Chondrocyte (in vitro differentiated cells): ENCODE data around the gene PER3. TPM values are rescaled to one million over a fixed set of nuclear protein-coding genes. Genes with fewer than 3 reads are reported as not detected.

Experiments used
- DNase-seq: peaks from one replicate; pipeline ENCODE4 v3.0.0; 2021; ENCODE audit warnings: mixed read lengths, low spot score
- H3K27ac Mint-ChIP-seq: one replicate; pipeline ENCODE4 v1.8.0; 2021; ENCODE audit warnings: mild to moderate bottlenecking, moderate library complexity, mixed read lengths; ENCODE audit not compliant: unreplicated experiment
- H3K27me3 Mint-ChIP-seq: 2 replicates; pipeline ENCODE4 v1.8.0; 2021; ENCODE audit warnings: low read depth, mixed read lengths
- H3K36me3 Mint-ChIP-seq: 2 replicates; pipeline ENCODE4 v1.8.0; 2021; ENCODE audit warnings: low read depth, mixed read lengths
- H3K4me1 Mint-ChIP-seq: 2 replicates; pipeline ENCODE4 v1.8.0; 2021; ENCODE audit warnings: low read depth, mild to moderate bottlenecking, mixed read lengths
- H3K4me3 Mint-ChIP-seq: one replicate; pipeline ENCODE4 v1.8.0; 2021; ENCODE audit warnings: mild to moderate bottlenecking, moderate library complexity, mixed read lengths; ENCODE audit not compliant: unreplicated experiment
- H3K9me3 Mint-ChIP-seq: 2 replicates; pipeline ENCODE4 v1.8.0; 2021; ENCODE audit warnings: low read depth, mixed read lengths
- total RNA-seq: library from RNA; stranded (reverse); gene quantifications from 3 replicates; pipeline ENCODE4 v1.2.1, GENCODE V29; 2021
- TF ChIP-seq, protein P1 (sequence below): fragments of 200-600 bp; sonication (generic); IDR thresholded peaks from 2 replicates; pipeline ENCODE4 v1.5.0; 2021; ENCODE audit warnings: antibody characterized with exemption, mild to moderate bottlenecking, moderate library complexity

The PER3 gene
- total RNA-seq, 1 donor from 2014 or later, result 4.2 TPM

DNA sequence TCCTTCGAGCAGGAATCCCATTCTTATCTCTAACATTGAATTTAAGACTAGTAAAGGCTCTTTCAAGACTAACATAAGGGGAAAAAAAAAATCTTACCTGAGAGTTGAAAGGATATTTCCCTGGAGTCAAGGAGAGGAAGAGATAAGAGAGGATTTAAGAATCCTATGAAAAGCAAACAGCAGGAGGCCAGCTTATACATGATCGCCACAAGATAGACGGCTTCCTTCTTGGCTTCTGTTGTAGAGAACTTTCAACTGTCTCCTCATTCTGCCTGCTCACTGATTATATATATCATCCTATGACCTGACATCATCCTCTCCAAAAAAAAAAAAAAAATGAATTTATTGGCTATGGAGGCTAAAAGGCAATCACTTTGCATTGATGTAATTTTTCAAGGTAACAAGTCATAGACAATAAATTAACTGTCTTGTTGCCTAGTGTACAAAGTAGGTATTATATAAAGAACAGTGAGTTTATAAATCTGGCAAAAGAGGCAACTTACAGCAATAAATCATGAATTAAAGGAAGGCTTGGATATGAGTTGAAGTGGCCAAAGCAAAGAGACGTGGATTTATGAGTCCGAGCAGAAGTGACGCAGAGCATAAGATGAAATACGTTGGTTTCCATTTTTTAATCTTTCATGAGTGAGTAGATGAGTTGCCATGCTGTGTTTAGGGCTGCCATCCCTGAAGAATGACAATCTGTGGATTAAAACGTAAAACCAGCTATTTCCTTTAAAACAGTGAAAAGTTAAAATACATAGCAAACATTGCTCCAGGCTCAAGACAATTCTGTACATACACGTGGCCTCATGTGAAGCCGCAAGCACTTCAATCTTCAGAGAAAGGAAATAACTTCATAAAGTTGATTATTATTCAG is 69.0 kb downstream of the PER3 start, which contains the start of gene UTS2:
Gene UTS2 (minus strand): TSS at position 262 of the 880 bp plus-strand sequence. CDS start 62 bp downstream, at position 200.
- TF ChIP-seq, protein P1, sequence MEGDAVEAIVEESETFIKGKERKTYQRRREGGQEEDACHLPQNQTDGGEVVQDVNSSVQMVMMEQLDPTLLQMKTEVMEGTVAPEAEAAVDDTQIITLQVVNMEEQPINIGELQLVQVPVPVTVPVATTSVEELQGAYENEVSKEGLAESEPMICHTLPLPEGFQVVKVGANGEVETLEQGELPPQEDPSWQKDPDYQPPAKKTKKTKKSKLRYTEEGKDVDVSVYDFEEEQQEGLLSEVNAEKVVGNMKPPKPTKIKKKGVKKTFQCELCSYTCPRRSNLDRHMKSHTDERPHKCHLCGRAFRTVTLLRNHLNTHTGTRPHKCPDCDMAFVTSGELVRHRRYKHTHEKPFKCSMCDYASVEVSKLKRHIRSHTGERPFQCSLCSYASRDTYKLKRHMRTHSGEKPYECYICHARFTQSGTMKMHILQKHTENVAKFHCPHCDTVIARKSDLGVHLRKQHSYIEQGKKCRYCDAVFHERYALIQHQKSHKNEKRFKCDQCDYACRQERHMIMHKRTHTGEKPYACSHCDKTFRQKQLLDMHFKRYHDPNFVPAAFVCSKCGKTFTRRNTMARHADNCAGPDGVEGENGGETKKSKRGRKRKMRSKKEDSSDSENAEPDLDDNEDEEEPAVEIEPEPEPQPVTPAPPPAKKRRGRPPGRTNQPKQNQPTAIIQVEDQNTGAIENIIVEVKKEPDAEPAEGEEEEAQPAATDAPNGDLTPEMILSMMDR, result no peak
- Mint-ChIP-seq H3K27ac (no peak within 1 kb of the TSS), H3K9me3 (no peaks in the 10 kb centered on the region), H3K27me3 (peaks cover 19% of the 10 kb centered on the region), H3K4me3 (no peak within 1 kb of the TSS), H3K36me3 (no peaks in the 10 kb centered on the region), H3K4me1 (no peaks in the 10 kb centered on the region)
- no peak for DNase-seq

DNA sequence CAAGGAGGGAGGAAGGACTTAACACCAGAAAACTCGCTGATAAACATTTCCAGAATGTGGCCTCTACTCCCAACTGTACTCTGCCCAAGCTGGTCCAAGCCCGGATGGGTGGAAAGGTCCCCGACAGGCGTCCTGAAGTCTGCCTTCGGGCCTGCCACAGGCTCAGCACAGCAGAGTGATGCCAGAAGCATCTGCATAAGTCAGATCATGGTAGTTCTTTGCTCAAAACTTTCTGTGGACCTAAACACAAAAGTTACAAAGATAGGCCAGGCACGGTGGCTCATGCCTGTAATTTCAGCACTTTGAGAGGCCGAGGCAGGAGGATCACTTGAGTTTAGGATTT is 69.6 kb downstream of the PER3 start:
- Mint-ChIP-seq H3K27ac (no peak overlapping the region), H3K27me3 (peaks cover 19% of the 10 kb centered on the region), H3K4me1 (no peaks in the 10 kb centered on the region), H3K36me3 (no peaks in the 10 kb centered on the region), H3K4me3 (no peak overlapping the region), H3K9me3 (no peaks in the 10 kb centered on the region)
- DNase-seq, result no peak
- TF ChIP-seq, protein P1, result no peak

DNA sequence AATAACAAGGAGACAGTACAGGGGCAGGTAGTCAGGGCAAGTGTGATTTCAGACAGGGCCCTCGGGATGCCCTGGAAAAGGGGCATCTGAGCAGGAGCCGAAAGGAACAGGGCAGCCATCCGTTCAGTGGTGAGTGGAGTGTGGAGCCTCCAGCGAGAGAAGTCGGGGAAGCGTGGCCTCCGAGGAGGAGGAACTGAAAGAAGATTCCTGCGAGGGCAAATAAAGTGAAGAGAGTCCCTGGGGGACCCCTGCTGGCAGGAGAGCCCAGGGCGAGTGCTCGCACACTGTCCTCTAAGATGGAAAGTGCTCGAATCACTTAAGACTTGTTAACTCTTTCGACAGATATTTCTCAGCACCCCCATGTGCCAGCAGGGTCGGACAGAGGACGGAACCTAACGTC is 72.3 kb downstream of the PER3 start:
- H3K4me3 Mint-ChIP-seq, result no peak overlapping the region

DNA sequence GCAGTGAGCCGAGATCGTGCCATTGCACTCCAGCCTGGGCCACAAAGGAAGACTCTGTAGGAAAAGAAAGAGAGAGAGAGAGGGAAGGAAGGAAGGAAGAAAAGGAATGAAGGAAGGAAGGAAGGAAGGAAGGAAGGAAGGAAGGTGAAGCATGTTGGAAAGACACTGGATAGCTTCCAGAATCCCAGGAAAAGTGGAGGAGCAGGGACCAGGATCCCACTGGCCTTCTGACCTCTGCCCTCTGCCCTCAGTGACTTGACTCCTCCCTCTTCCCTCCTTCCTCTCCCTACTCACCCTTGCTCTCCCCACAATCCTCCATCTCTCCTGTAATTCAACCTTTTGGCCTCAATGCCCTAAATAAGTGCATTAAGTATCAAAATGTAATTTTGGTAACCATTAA is 72.9 kb downstream of the PER3 start:
- TF ChIP-seq, protein P1, result no peak
- Mint-ChIP-seq H3K36me3 (no peaks in the 10 kb centered on the region), H3K9me3 (no peaks in the 10 kb centered on the region), H3K4me3 (no peak overlapping the region), H3K4me1 (no peaks in the 10 kb centered on the region), H3K27ac (no peak overlapping the region), H3K27me3 (peaks cover 10% of the 10 kb centered on the region)
- DNase-seq, result no peak

More for the DNA sequence above, 72.3 kb downstream of the PER3 start:
- Mint-ChIP-seq H3K4me1 (no peaks in the 10 kb centered on the region), H3K27ac (no peak overlapping the region), H3K9me3 (no peaks in the 10 kb centered on the region), H3K36me3 (no peaks in the 10 kb centered on the region), H3K27me3 (peaks cover 12% of the 10 kb centered on the region)
- TF ChIP-seq, protein P1, result no peak
- no peak for DNase-seq

DNA sequence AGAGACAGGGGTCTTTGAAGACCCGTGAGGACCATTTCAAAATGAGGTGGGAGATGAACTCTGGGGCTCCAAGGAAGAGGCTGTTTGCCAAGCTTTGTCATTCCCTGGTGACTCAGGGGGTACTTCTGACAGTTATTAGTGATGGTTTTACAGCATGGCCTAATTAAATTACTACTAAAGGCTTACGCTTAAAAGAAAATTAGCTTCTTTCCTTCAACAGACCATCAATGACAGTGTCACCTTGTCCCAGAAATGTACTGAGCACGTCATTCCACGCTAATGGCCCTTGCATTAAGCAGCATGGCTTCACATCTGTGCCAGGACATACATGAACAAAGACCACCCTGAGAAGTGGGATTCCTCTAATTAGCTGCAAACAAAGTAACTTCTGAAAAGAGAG is 73.9 kb downstream of the PER3 start:
- H3K27me3 Mint-ChIP-seq, result peaks cover 8% of the 10 kb centered on the region
- no peaks in the 10 kb centered on the region for H3K4me1 Mint-ChIP-seq
- DNase-seq, result no peak
- no peaks in the 10 kb centered on the region for H3K9me3 Mint-ChIP-seq
- no peak overlapping the region for H3K27ac Mint-ChIP-seq
- no peak overlapping the region for H3K4me3 Mint-ChIP-seq
- H3K36me3 Mint-ChIP-seq, result no peaks in the 10 kb centered on the region
- TF ChIP-seq, protein P1, result no peak
